ENCODE measurements around the gene DAZAP1.

DAZAP1 gene

DNA sequence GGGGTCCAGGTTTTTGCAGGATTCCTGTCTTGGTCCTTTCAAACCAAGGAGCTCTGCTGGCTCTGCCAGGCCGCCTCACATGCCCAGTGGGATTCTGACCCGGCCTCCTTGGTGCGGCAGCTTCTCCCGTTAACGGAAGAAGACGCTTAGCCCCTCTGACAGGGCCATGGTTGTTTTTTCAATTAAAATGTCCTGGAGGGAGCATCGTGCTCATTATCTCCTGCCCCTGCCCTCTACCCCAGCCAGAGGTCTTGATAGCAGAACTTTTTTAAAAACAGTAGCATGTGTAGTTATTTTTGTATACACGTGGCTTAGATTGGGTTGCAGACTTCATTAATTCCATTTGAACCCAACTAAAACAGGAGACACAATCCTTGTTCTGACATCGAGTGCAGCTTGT lies 19.4 kb downstream of the DAZAP1 start:
- DNase-seq = no peak

DNA sequence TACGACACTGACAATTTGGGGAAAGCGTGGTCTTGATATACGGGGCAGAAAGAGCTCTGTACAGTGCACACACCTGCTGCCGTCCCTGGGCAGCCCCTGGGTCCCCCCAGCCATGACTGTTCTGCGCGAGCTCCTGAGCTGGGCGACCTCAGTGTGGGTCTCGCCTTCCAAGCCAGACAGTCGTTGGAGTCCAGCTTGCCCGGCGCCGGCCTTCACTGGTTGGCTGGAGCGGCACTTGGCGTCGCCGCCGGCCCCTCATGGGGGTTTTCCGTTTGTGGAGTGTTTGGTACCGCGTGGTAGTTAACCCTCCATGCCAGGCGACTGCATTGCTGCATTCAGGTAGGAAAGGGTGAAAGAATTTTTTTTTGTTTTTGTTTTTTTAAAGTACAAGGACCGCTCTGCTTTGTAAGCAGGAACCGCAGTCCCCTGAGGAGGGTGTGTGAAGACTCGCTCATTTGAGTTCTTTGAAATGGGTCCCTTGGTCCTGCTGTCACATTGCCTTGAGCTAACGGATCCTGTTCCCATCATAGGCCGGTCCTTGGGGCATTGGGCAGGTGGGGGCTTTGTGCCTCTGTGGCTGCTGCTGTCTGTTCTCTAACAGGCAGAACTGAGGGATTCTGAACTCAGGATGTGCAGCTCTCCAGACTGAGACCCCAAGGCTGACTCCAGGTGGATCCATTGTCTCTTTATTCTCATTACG lies 20.0 kb downstream of the DAZAP1 start:
- no peak for DNase-seq

DNA sequence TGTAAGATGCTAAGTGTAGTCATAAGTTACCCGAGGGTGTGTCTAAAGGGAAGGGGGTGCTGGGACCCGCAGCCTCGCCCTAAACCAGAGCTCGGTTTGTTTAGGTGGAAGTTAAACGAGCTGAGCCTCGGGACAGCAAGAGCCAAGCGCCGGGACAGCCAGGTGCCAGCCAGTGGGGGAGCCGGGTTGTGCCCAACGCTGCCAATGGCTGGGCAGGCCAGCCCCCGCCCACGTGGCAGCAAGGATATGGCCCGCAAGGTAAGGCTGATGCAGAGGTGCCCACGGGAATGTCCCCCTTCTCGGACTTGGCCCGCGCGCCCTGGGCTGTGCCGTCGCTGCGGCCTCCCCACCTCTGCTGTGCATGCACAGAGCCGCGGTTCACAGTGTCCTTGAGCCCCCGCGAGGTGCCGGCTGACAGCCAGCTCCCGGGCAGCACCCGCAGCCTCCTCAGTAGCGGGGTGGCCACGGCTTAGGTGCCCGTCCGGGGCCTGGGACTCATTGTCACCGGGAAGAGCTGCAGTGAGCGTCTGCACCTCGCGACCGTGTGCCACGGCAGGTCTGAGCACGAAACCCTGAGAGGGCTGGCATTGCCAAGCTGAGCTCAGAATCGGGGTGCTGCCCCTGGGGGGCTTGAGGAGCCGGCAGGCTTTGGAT lies 21.5 kb downstream of the DAZAP1 start:
- DNase-seq = no peak

DNA sequence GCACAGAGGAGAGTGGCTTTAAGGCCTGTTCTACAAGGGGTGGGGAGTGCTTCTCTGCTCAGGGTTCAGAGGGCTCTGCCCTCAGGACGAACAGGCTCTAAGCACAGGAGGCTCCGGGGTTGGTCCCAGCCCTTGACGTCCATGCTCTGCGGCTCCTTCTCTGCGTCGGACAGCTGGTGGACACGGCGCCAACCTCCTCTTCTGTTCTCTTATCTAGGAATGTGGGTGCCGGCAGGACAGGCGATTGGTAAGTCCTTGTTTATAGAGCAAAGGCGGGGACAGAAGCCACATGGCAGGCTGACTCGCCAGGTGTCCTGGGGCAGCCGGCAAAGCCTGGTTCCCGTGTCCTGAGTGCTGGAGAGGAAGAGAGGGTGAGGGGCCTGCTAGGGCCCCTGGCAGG lies 22.4 kb downstream of the DAZAP1 start:
- no peak for DNase-seq

DNA sequence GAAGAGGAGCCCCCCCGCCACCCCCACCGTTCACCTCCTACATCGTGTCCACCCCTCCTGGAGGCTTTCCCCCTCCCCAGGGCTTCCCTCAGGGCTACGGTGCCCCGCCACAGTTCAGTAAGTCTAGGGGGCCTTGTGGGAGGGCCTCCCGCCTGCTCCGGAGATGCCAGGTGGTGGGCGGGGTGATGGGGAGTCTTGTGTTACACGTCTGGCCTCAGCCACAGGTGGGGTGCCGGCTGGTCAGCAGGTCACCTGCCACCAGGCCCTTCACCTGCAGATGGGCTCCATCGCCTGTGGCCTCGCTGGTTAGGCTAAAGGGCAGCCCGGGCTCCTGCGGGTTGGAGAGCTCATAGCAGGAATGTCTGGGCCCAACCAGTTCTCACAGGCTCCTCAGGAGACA lies 22.9 kb downstream of the DAZAP1 start:
- no peak for DNase-seq

DNA sequence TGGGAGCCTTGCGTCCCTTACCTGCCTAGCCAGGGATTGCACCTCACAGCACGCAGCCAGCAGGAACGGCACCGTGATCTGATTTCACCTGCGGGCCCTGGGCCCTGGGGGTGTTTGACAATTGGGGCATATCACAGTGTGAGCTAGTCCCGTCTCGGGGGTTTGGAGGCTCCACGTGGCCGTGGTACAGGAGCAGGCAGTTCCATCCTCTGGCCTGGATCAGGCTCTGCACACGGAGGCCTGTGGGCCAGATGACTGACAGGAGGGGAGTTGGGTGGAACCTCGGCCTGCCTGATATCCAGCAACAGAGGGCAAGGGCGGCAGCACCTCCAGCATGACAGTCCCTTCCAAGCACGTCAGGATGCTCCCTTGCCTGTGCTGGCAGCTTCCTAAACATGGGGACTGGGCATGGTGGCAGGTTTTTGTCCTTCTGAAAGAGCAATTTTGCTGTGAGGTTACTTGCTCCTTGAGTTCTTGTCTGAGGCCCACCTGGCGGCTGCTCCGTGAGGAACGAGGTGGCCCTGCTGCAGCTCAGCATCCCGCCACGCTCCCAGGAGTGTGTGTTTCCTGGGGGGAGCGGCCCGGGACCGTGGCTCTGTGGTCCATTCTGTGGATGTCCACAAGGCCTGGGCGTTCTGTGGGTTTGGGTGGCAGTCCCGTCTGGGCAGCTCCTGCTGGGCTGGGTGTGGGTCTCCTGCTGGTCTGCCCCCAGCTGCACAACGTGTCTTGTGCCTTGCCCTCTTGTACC lies 24.5 kb downstream of the DAZAP1 start:
- no peak for DNase-seq

DNA sequence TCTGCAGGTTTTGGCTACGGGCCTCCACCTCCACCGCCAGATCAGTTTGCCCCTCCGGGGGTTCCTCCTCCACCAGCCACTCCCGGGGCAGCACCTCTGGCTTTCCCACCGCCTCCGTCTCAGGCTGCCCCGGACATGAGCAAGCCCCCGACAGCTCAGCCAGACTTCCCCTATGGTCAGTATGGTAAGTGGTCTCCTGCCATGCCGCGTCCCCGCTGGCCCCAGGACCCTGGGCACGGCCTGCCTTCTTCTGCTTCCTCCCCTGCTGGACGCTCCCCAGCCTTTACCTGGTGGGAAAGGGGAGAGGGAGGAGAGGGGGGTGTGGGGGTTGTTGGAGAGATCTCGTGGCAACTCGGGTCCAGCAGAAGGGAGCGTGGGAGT lies 25.1 kb downstream of the DAZAP1 start:
- DNase-seq = no peak

DNA sequence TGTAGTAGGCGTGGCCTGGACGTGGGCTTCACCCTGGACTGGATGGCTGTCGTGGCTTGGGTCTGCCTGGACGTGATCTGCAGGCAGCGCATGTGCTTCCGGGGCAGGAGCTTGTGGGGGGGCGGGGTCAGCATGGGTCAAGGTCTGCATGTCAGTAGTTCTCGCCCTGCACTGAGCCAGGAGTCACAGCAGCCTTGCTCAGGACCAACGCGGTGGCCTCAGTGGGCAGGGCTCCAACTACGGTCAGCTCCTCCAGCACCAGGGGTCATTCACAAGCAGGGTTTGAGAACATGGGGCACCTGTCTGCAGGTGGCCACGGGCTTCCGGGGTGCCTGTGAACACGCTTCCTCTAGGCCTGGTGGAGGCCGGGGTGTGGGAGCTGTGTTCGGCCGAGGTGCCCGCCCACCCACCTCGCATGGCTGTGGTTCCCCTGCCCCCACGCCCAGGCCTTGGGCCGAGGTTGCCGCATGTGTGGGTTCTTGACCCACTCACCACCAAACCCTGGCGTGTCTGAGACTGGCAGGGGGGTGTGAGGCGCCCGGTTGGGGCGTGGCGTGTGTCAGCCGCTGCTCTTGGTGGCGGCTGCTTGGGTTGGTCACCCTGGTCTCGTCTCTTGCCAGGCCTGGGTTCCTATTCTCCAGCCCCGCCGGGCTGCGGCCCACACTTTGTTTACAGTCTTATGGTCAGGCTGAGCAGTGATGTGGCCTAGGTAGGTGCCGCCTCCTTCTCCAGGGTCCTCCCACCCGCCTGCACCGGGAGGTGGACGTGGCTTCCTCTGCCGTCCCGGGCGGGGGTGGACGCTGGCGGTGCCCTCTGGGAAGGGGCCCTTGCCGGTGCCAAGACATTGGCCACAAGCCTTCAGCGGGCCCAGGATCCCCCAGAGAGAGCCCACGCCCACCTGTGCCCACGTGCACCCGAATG lies 26.0 kb downstream of the DAZAP1 start:
- DNase-seq = no peak

DNA sequence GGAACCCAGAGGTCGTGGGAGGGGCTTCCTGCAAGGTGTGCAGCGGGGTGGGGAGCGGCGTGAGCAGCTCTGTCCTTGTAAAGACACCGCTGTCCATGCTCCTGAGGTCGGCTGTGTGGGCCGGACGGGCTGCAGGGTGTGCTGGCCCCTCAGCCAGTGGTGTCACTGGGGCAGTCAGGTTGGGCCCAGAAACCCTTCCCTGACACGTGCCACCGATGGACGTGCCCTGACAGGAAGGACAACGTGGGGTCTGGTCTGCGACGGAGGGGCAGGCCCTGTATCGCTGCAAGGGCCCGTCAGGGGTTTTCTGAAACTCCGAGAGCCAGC lies 26.6 kb downstream of the DAZAP1 start:
- no peak for DNase-seq

DNA sequence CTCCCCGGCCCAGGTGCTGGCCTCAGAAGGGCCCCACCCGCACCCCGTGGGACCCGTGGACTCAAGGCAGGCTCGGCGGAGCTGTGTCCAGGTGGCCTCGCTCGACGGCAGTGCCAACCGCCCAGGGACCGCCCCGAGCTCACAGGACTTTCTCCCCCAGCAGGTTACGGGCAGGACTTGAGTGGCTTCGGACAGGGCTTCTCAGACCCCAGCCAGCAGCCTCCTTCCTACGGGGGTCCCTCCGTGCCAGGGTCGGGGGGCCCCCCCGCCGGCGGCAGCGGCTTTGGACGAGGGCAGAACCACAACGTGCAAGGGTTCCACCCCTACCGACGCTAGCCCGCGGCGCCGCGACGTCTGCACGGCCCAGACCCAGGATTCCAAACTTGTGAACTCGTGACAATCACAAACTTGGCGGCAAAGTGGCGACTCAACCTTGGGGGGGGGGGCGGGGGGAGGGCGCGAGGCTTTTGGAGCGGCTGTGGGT lies 27.2 kb downstream of the DAZAP1 start:
- no peak for DNase-seq

DNA sequence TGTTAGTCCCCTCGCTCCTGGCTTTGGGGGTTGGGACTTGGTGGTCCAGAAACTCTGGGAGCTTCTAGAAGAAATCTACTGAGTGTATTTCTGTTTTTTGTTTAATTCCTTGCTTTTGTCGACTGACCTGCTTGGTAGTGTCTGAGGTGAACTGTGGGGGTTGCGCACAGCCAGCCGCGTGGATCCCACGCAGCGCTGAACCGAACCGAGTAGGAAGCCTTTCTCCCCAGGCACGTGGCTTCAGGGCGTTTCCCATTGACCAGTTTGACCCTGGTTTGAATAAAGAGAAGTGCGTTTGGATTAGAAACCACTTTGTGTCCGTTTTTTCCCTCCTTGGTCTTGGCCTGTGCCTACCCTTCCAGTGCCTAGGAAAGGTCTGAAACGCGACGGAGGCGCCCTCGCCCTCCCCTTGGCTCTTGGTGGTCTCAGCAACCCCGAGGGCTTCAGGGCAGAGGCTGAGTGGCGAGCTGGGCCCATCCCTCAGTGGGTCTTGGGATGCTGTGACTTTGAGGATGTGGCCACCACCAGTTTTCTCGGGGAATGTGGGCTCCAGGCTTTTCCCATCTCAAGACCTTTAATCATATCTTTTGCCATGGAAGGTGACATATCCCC lies 28.1 kb downstream of the DAZAP1 start:
- DNase-seq = no peak

DNA sequence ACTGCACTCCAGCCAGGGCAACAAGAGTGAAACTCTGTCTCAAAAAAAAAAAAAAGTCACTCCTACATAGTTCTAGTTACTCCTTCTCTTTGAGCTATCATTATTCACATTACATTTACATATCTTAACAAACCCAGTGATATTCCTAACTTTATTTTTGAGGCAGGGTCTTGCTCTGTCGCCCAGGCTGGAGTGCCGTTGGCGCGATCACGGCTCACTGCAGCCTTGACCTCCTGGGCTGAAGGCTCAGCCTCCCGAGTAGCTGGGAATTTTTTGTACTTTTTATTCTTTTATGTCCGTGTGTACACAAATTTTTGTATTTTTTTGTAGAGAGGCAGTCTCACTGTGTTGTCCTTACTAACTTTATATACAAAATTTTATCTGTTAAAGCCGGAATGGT lies 30.2 kb downstream of the DAZAP1 start:
- no peak for DNase-seq

DNA sequence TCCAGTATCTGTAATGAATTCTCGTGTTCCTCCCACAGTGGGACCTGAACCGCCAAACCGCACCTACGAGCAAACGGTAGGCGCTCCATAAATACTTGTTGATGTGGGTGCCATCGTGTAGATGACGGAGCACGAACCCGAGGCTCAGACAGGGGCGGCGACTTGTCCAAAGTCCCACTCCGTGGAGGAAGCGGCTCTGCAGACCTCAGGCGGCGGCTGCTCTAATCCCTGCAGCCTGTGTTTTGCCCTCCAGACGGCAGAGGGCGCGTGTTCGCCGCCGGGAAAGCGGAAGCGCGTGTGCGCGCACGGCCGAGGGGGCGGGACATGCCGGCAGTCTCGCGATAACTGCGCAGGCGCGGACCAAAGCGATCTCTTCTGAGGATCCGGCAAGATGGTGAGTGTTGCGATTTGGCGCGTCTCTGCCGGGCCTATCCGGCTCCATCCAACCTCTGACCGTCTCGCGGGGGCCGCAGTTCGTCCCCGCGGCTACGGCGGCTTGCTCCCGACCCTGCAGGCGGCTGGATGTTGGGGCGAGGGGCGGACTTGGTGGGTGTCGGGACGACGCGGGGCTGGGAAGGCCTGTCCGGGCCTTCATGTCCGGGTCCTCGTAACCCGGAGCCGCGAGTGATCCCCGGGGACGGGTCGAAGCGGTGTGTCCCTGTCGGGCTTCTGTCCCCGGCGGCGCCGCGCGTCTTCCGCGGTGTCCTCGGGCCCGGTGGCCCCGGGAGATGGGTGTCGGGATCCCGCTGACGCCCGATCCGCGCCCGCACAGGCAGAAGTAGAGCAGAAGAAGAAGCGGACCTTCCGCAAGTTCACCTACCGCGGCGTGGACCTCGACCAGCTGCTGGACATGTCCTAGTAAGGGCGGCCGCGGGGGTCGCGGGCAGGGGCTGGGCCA lies 30.9 kb downstream of the DAZAP1 start, which contains the start of gene RPS15:
Gene RPS15, plus strand, starts transcription at position 362 of the 898 bp plus-strand sequence. Its CDS starts 30 bp downstream, at position 392.
- DNase-seq = peak; percentile 92

DNA sequence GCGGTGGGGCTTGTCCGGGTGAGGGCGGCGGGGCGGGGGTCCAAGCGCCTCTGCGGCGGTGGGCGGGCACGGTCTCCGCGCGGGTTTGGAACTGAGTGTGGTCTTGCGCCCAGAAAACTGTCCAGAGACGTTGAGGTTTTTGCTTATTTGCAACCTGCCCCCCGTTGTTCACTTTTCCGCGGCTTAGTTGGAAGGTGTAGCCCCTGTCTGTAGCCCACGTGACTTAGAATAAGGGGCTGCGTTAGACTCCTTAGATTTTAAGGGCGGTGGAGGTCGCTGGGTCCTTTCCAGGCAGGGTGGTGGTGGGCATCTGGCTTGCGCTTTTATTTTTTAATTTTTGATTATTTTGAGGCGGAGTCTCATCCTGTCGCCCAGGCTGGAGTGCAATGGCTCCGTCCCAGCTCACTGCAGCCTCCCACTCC lies 31.6 kb downstream of the DAZAP1 start:
- no peak for DNase-seq

DNA sequence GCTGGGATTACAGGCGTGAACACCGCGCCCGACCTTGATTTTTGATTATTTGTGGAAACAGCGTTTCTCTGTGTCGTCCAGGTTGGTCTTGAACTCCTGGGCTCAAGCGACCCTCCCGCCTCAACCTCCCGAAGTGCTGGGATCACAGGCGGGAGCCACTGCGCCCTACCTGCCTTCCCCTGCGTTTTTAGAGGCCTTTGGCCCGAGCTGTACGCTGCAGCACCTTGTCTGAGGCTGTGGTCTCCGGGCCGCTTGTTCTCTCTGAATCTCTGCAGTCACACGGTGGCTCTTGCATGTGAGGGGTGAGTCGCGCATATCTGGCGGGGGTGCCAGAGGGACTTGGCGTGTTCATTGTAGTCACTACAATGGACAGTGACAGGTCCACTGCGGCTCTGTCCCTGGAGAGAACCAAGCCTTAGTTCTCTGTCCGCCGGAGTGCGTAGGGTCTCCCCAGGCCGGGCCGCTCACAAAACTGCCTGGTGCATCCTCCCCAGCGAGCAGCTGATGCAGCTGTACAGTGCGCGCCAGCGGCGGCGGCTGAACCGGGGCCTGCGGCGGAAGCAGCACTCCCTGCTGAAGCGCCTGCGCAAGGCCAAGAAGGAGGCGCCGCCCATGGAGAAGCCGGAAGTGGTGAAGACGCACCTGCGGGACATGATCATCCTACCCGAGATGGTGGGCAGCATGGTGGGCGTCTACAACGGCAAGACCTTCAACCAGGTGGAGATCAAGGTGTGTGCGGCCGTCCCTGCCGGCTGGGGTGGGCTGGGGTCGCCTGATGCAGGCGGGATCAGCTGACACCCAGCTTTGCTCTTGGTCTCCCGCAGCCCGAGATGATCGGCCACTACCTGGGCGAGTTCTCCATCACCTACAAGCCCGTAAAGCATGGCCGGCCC lies 32.4 kb downstream of the DAZAP1 start:
- peak; percentile 10 for DNase-seq

DNA sequence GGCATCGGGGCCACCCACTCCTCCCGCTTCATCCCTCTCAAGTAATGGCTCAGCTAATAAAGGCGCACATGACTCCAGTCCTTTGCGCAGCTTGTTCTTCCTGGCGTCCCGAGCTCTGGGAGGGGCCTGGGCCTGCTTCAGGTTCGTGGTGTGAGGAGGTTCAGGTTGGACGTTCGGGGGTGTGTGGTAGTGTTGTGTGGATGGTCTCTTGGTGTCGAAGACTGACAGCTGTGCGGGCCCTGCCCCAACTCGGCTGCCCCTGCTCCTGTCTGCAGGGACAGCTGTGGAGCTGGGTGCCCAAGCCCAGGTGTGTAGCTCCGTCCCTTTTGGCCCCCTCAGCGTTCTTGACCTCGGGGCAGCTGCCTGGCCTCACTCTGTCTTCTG lies 33.0 kb downstream of the DAZAP1 start:
- no peak for DNase-seq

DNA sequence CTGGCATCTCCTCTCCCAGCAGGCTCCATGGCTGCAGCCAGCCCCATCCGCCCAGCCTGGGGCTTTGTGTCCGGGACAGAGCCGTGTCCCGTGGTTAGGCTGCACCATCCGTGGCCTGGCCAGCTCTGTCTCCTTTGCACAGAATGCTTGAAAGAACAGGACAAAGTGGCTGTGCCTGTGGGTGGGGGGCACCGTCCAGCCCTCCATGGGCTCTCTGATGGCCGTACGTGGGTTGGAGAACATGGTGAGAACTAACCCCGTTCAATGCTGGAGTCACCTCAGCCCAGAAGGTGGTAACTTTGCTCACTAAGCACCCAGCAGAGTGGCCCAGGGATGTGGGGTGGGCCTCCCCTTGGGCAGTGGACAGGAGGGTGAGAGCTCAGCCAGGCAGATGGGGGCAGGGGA lies 33.6 kb downstream of the DAZAP1 start:
- no peak for DNase-seq

DNA sequence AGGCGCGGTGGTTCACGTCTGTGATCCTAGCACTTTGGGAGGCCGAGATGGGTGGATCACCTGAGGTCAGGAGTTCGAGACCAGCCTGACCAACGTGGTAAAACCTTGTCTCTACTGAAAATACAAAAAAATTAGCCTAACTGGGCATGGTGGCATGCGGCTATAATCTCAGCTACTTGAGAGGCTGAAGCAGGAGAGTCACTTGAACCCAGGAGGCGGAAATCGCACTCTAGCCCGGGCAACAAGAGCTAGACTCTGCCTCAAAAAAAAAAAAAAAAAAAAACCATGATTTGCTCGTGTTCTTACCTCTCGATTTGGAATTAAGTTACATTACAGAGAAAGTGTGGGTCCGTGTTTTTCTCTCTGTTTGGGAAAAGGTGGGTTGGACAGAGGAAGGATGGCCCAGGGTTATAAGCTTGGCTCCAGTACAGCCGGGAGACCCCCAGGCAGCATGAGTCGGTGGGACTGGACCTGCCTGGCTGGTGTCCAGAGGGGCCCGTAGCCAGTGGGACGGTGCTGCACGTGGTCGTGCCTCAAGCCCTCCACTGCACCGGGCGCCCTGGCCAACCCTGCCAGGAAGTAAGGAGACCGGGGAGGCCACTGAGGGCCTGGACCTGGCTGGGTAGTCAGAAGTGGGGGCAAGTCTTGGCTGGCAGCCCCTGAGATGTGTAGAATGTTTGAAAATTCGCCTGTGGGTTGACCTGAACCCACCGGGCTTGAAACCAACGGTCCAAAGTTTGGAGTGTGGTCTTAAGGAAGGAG lies 34.5 kb downstream of the DAZAP1 start:
- DNase-seq = no peak

DNA sequence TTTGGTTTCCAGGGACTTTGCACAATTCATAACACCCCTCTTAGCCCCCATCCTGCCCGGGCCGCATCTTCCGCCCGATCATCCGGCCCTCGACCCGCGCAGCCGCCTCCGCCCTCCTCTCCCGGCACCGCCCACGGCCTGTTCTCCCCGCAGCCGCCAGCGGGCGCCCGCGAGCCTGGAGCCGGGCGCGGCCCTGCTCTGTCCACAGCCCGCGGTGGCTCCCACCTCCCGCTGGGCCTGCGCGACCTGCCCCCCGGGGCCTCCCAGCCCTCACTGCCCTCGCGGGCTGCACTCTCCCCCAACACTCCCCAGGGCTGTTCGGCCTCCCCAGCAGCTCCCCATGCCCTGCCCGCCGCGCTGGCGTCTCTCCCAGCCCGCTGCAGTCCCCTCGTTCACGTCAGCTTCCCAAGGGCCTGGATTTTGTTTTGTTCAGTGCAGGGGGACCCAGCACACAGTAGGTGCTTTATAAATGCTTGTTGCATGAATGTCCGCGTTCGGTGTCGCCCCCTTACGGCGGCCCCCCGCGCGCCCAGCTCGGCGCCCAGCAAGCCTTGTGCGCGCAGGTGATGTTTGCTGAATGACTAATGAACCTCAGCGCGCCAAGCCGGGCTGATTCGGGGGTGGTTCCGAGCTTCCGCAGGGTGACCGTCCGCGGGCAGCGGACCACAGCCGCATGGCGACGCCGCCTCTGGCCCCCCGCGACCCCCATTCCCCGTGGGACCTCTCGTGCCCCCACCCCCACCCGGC lies 38.0 kb downstream of the DAZAP1 start:
- DNase-seq = peak; percentile 74
